ENCODE data around the gene HPSE2. TPM values are rescaled to one million over a fixed set of nuclear protein-coding genes. Genes with fewer than 3 reads are reported as not detected.

The HPSE2 gene
- total RNA-seq, 1 donor from 2014 or later: not detected

DNA sequence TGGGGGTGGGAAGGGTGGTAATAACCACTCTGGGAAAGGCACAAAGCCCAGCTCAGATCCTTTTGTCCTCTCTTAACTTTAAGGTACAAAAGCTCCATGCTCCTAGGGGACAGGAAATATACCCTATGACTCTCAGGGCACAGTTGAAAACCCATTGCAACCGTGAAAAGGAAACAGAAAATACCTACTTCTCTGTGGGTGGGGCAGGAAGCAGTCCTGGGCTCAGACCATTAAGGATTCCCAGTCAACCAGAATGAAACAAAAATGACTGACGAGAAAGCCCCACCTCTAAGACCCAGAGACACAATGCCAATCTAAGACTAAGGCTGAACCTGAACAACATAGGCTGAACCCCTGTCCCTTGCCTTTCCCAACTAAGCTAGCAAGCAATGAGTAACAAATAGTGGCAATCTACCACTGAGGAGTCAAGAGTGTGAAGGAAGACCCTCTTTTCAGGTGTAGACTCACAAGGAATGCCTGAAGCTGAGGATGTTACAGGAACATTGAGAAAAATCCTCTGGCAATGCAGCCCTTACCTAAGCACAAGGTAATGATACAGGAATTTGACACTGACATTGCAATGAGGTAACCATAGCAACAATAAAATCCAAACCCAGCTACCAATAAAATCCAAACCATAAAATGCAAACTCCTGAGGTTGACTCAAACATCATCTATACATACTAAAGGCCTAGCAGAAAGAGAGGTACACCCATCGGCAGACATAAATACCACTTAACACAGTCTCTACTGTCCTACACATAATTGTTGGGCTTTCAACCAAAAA, 380.1 kb downstream of the HPSE2 start:
- no peaks in the 10 kb centered on the region for H3K27me3 Mint-ChIP-seq
- H3K36me3 Mint-ChIP-seq (ENCODE audit: low read depth): no peaks in the 10 kb centered on the region
- no peaks in the 10 kb centered on the region for H3K4me1 Mint-ChIP-seq
- no peaks in the 10 kb centered on the region for H3K9me3 Mint-ChIP-seq
- intact Hi-C loops (cut with micrococcal nuclease): no loop called here
- no peak overlapping the region for H3K27ac Mint-ChIP-seq
- DNase-seq: no peak
- H3K4me3 Mint-ChIP-seq: no peak overlapping the region

DNA sequence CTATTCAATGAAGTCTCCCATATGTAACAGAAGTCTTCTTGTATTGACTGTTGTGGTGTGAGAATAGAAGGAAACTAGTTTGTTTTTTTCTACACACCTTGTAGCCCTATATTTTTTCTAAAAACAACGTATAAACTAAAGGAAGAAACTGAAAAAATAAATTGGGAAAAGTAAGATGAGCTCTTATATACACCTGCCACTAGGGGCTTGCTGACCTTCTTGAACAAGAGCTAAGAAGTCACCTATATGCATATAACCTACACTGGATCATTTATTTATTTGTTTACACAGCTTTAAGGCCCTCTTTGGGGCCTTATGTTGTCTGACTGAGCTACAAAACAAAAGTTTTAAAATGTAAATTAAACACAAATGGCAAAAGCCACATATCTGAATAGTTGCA, 383.0 kb downstream of the HPSE2 start:
- intact Hi-C loops (cut with micrococcal nuclease): no loop called here

GRCh38 chr10:98848361-98848760, 387.3 kb downstream of the HPSE2 start:
- no peak overlapping the region for H3K27ac Mint-ChIP-seq
- intact Hi-C loops (cut with micrococcal nuclease): no loop called here
- H3K27me3 Mint-ChIP-seq: no peaks in the 10 kb centered on the region
- no peaks in the 10 kb centered on the region for H3K9me3 Mint-ChIP-seq
- no peaks in the 10 kb centered on the region for H3K36me3 Mint-ChIP-seq (ENCODE audit: low read depth)
- DNase-seq: no peak
- no peaks in the 10 kb centered on the region for H3K4me1 Mint-ChIP-seq
- H3K4me3 Mint-ChIP-seq: no peak overlapping the region

More for the DNA sequence above, 383.0 kb downstream of the HPSE2 start:
- H3K4me3 Mint-ChIP-seq: no peak overlapping the region
- H3K9me3 Mint-ChIP-seq: no peaks in the 10 kb centered on the region
- no peaks in the 10 kb centered on the region for H3K36me3 Mint-ChIP-seq (ENCODE audit: low read depth)
- no peaks in the 10 kb centered on the region for H3K27me3 Mint-ChIP-seq
- no peak for DNase-seq
- H3K4me1 Mint-ChIP-seq: no peaks in the 10 kb centered on the region
- no peak overlapping the region for H3K27ac Mint-ChIP-seq

GRCh38 chr10:98846787-98847186, 388.9 kb downstream of the HPSE2 start:
- Mint-ChIP-seq H3K27ac (no peak overlapping the region), H3K4me3 (no peak overlapping the region)
- no peak for DNase-seq

GRCh38 chr10:98833542-98833941, 402.1 kb downstream of the HPSE2 start:
- H3K27me3 Mint-ChIP-seq: no peaks in the 10 kb centered on the region

More at GRCh38 chr10:98846787-98847186, 388.9 kb downstream of the HPSE2 start:
- Mint-ChIP-seq H3K27me3 (no peaks in the 10 kb centered on the region), H3K4me1 (no peaks in the 10 kb centered on the region), H3K9me3 (no peaks in the 10 kb centered on the region), H3K36me3 (ENCODE audit: low read depth) (no peaks in the 10 kb centered on the region)
- intact Hi-C loops (cut with micrococcal nuclease): no loop called here

GRCh38 chr10:98832738-98833137, 402.9 kb downstream of the HPSE2 start:
- H3K4me3 Mint-ChIP-seq: no peak overlapping the region
- H3K36me3 Mint-ChIP-seq (ENCODE audit: low read depth): no peaks in the 10 kb centered on the region
- no peaks in the 10 kb centered on the region for H3K4me1 Mint-ChIP-seq
- intact Hi-C loops (cut with micrococcal nuclease): no loop called here
- no peaks in the 10 kb centered on the region for H3K27me3 Mint-ChIP-seq
- no peaks in the 10 kb centered on the region for H3K9me3 Mint-ChIP-seq
- DNase-seq: no peak
- no peak overlapping the region for H3K27ac Mint-ChIP-seq

More at GRCh38 chr10:98833542-98833941, 402.1 kb downstream of the HPSE2 start:
- H3K36me3 Mint-ChIP-seq (ENCODE audit: low read depth): no peaks in the 10 kb centered on the region
- intact Hi-C loops (cut with micrococcal nuclease): no loop called here
- no peak overlapping the region for H3K4me3 Mint-ChIP-seq
- no peak overlapping the region for H3K27ac Mint-ChIP-seq
- no peaks in the 10 kb centered on the region for H3K4me1 Mint-ChIP-seq
- H3K9me3 Mint-ChIP-seq: no peaks in the 10 kb centered on the region
- no peak for DNase-seq

DNA sequence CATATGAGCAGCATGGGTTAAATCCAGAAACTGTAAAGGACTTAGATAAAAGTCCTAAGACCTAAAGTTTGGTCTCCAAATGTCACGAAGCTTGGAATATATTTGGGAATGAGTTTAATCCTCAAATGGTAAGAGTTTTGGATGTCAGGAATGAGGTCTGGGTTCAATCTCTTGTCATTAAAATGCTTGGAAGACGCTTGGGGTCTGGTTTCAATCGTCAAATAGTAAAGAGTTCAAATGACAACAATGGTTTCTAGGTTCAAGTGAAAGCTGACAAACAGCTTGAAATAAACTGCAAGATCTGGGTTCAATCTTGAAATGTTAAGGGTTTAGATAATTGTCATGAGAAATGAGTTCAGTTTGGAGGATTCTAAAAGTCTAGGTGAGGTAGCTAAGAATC, 403.5 kb downstream of the HPSE2 start:
- H3K4me1 Mint-ChIP-seq: no peaks in the 10 kb centered on the region
- no peak overlapping the region for H3K4me3 Mint-ChIP-seq
- no peaks in the 10 kb centered on the region for H3K9me3 Mint-ChIP-seq
- H3K36me3 Mint-ChIP-seq (ENCODE audit: low read depth): no peaks in the 10 kb centered on the region
- no peak overlapping the region for H3K27ac Mint-ChIP-seq
- intact Hi-C loops (cut with micrococcal nuclease): no loop called here
- DNase-seq: no peak
- no peaks in the 10 kb centered on the region for H3K27me3 Mint-ChIP-seq

DNA sequence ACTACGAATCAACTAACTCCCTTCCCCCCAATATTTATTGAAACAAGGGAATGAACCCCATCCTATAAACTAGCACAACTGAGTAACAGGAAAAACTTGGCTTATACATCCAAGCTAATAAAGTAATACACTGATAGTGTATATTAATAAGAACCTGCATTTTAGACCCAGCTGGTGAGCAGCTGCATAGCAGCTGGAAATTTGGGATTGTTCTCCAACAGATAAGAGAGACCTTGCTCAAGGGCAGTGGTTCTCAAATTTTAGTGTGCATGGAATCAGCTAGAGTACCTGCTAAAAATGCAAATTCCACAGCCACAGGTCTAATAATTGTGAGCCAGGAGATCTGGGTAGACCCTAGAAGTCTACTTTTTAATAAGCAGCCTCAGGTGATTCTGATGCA, 404.3 kb downstream of the HPSE2 start:
- Mint-ChIP-seq H3K27ac (no peak overlapping the region), H3K4me1 (no peaks in the 10 kb centered on the region), H3K4me3 (no peak overlapping the region), H3K36me3 (ENCODE audit: low read depth) (no peaks in the 10 kb centered on the region), H3K9me3 (no peaks in the 10 kb centered on the region), H3K27me3 (no peaks in the 10 kb centered on the region)
- intact Hi-C loops (cut with micrococcal nuclease): no loop called here
- DNase-seq: no peak

DNA sequence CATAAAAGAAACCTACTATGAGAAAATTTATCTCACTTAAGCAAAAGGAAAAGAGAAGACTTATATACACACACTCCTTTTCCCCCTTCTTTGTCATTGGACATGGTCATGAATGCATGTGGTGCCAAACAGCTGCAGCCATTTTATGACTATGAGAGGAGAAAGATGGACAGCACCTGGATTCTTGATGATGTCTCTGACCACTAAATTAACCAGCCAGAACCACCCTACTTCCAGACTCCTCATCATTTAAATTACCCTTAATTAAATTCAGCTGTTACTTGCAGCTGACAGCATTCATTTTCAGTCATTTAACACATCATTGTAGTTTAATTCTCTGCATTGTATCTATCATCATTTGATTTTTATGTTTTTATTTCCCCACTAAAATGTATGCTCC, 409.9 kb downstream of the HPSE2 start:
- DNase-seq: no peak
- Mint-ChIP-seq H3K4me1 (no peaks in the 10 kb centered on the region), H3K27ac (no peak overlapping the region), H3K9me3 (no peaks in the 10 kb centered on the region), H3K36me3 (ENCODE audit: low read depth) (no peaks in the 10 kb centered on the region), H3K27me3 (no peaks in the 10 kb centered on the region), H3K4me3 (no peak overlapping the region)
- intact Hi-C loops (cut with micrococcal nuclease): no loop called here

DNA sequence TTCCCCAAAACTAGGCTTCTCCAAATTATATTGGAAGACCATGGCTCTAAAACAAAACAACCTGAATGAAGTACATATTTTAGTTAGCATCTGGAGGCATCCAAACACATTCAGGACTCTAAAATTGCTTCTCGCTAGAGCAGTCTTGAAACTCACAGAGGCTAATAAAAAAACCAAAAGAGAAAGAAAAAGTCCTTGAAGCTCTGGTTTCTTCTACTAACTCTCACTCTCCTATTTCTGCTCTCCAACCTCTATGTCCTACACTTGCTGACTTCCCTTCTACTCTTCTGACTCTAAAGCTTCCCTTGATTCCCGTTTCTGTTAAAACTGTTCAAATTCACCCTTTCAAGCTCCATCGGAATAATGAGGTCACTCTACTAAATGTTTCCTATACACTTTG, 418.3 kb downstream of the HPSE2 start:
- no peak overlapping the region for H3K27ac Mint-ChIP-seq
- H3K9me3 Mint-ChIP-seq: no peaks in the 10 kb centered on the region
- no peaks in the 10 kb centered on the region for H3K27me3 Mint-ChIP-seq
- no peak overlapping the region for H3K4me3 Mint-ChIP-seq
- no peaks in the 10 kb centered on the region for H3K36me3 Mint-ChIP-seq (ENCODE audit: low read depth)
- DNase-seq: no peak
- intact Hi-C loops (cut with micrococcal nuclease): no loop called here
- H3K4me1 Mint-ChIP-seq: no peaks in the 10 kb centered on the region

GRCh38 chr10:98815039-98815885, 420.4 kb downstream of the HPSE2 start:
- no peak for DNase-seq
- Mint-ChIP-seq H3K27me3 (no peaks in the 10 kb centered on the region), H3K4me1 (no peaks in the 10 kb centered on the region), H3K4me3 (no peak overlapping the region), H3K9me3 (no peaks in the 10 kb centered on the region), H3K36me3 (ENCODE audit: low read depth) (no peaks in the 10 kb centered on the region), H3K27ac (no peak overlapping the region)
- intact Hi-C loops (cut with micrococcal nuclease): no loop called here

DNA sequence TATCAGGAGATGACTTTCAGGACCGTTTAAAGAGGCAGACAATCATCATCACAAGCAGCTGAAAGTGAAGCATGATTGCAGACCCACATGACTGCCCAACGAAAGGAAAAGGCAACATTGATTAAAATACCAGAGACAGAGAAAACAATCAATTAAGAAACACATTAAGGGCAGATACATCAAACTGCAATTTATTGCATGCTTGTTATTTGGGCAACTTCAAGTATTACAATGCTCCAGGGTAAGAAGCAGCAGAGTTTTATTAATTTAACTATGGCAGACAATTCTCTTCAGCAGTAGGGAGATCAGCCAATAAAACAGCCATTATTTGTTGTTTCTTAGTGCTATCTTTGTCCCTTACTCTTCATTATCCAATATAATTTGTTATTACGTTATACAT, 421.2 kb downstream of the HPSE2 start:
- no peak overlapping the region for H3K4me3 Mint-ChIP-seq
- DNase-seq: no peak
- no peak overlapping the region for H3K27ac Mint-ChIP-seq
- no peaks in the 10 kb centered on the region for H3K9me3 Mint-ChIP-seq
- no peaks in the 10 kb centered on the region for H3K36me3 Mint-ChIP-seq (ENCODE audit: low read depth)
- no peaks in the 10 kb centered on the region for H3K4me1 Mint-ChIP-seq
- intact Hi-C loops (cut with micrococcal nuclease): no loop called here
- no peaks in the 10 kb centered on the region for H3K27me3 Mint-ChIP-seq

- H3K27me3 Mint-ChIP-seq: no peaks in the 10 kb centered on the region
- H3K4me3 Mint-ChIP-seq: no peak overlapping the region
- no peaks in the 10 kb centered on the region for H3K36me3 Mint-ChIP-seq (ENCODE audit: low read depth)
- no peak for DNase-seq
- H3K27ac Mint-ChIP-seq: no peak overlapping the region
- intact Hi-C loops (cut with micrococcal nuclease): no loop called here
- no peaks in the 10 kb centered on the region for H3K4me1 Mint-ChIP-seq
- no peaks in the 10 kb centered on the region for H3K9me3 Mint-ChIP-seq
Measured at GRCh38 chr10:98808282-98808892, 427.3 kb downstream of the HPSE2 start.

- no peaks in the 10 kb centered on the region for H3K9me3 Mint-ChIP-seq
- intact Hi-C loops (cut with micrococcal nuclease): no loop called here
- no peak overlapping the region for H3K4me3 Mint-ChIP-seq
- H3K27me3 Mint-ChIP-seq: no peaks in the 10 kb centered on the region
- DNase-seq: no peak
- no peaks in the 10 kb centered on the region for H3K36me3 Mint-ChIP-seq (ENCODE audit: low read depth)
- no peak overlapping the region for H3K27ac Mint-ChIP-seq
- H3K4me1 Mint-ChIP-seq: no peaks in the 10 kb centered on the region
Measured at GRCh38 chr10:98800263-98800662, 435.4 kb downstream of the HPSE2 start.

All from activated CD4-positive, alpha-beta T cell treated with anti-CD3 and anti-CD28 coated beads, Interleukin-2, amount 10 ng/mL, durations not matched to agents 24 days and 14 days (primary cell).